Neural progenitor cell (in vitro differentiated cells): ENCODE data around the gene SLX4. TPM values are rescaled to one million over a fixed set of nuclear protein-coding genes. Genes with fewer than 3 reads are reported as not detected.

Experiments used
- DNase-seq: peaks from one replicate; pipeline ENCODE4 v3.0.0-alpha.2; 2016; ENCODE audit warnings: low spot score
- H2AFZ ChIP-seq: fragments of 200-600 bp; sonication (generic); replicated peaks from 2 replicates; pipeline ENCODE4 v1.6.1; 2016; ENCODE audit warnings: antibody characterized with exemption
- H3F3A ChIP-seq: fragments of 200-600 bp; sonication (generic); 2 replicates; pipeline ENCODE4 v1.6.1; 2016; ENCODE audit warnings: antibody characterized with exemption, low read depth
- H3K27ac ChIP-seq: fragments of 200-600 bp; sonication (generic); 2 replicates; pipeline ENCODE4 v1.5.1; 2016; ENCODE audit warnings: mild to moderate bottlenecking
- H3K27me3 ChIP-seq: fragments of 200-600 bp; sonication (generic); 2 replicates; pipeline ENCODE4 v1.6.1; 2016; ENCODE audit warnings: mild to moderate bottlenecking, moderate library complexity
- H3K36me3 ChIP-seq: fragments of 200-600 bp; sonication (generic); 2 replicates; pipeline ENCODE4 v1.5.1; 2016
- H3K4me1 ChIP-seq: fragments of 200-600 bp; sonication (generic); 2 replicates; pipeline ENCODE4 v1.6.1; 2016; ENCODE audit warnings: mixed run types
- H3K4me2 ChIP-seq: fragments of 200-600 bp; sonication (generic); 2 replicates; pipeline ENCODE4 v1.6.1; 2016
- H3K4me3 ChIP-seq: fragments of 200-600 bp; sonication (generic); 2 replicates; pipeline ENCODE4 v1.5.1; 2016
- H3K79me2 ChIP-seq: fragments of 200-600 bp; sonication (generic); 2 replicates; pipeline ENCODE4 v1.6.1; 2016; ENCODE audit warnings: low read depth
- H3K9ac ChIP-seq: fragments of 200-600 bp; sonication (generic); 2 replicates; pipeline ENCODE4 v1.6.1; 2016
- H3K9me3 ChIP-seq: fragments of 200-600 bp; sonication (generic); 2 replicates; pipeline ENCODE4 v1.5.1; 2016; ENCODE audit warnings: low read depth
- H4K20me1 ChIP-seq: fragments of 200-600 bp; sonication (generic); 2 replicates; pipeline ENCODE4 v1.6.1; 2016; ENCODE audit warnings: low read depth
- H3K27ac Mint-ChIP-seq: 3 replicates; pipeline ENCODE4 v1.8.0; 2021; ENCODE audit warnings: mixed read lengths
- H3K27me3 Mint-ChIP-seq: 2 replicates; pipeline ENCODE4 v1.8.0; 2022; ENCODE audit warnings: low read depth, mild to moderate bottlenecking, inconsistent platforms, moderate library complexity, mixed read lengths; ENCODE audit not compliant: insufficient read depth
- H3K36me3 Mint-ChIP-seq: 3 replicates; pipeline ENCODE4 v1.8.0; 2021; ENCODE audit warnings: mixed read lengths
- H3K4me1 Mint-ChIP-seq: 3 replicates; pipeline ENCODE4 v1.8.0; 2021; ENCODE audit warnings: mixed read lengths
- H3K4me3 Mint-ChIP-seq: 3 replicates; pipeline ENCODE4 v1.8.0; 2021; ENCODE audit warnings: mild to moderate bottlenecking, moderate library complexity, mixed read lengths
- H3K9me3 Mint-ChIP-seq: 3 replicates; pipeline ENCODE4 v1.8.0; 2020; ENCODE audit warnings: mixed read lengths
- CTCF ChIP-seq: fragments of 200-600 bp; sonication (generic); IDR thresholded peaks from 2 replicates; pipeline ENCODE4 v1.5.1; 2017; ENCODE audit warnings: antibody characterized with exemption, mild to moderate bottlenecking
- EZH2 ChIP-seq: fragments of 200-600 bp; sonication (generic); IDR thresholded peaks from 2 replicates; pipeline ENCODE4 v1.6.1; 2017; ENCODE audit warnings: antibody characterized with exemption, mild to moderate bottlenecking, moderate library complexity
- EZH2phosphoT487 ChIP-seq: fragments of 200-600 bp; sonication (generic); IDR thresholded peaks from 2 replicates; pipeline ENCODE4 v1.6.1; 2017; ENCODE audit warnings: antibody characterized with exemption
- total RNA-seq: library from RNA; depleted of rRNA; stranded (reverse); fragments of >200 nt; gene quantifications from 2 replicates; pipeline ENCODE4 v1.2.3, GENCODE V29; 2015; ENCODE audit warnings: low replicate concordance

Gene SLX4
- total RNA-seq, 1 donor from 2014 or later: 7.7 TPM

- Histone ChIP-seq H3K9me3 (no peaks in the 10 kb centered on the region), H3K27me3 (no peaks in the 10 kb centered on the region), H3K4me2 (no peak overlapping the region), H2AFZ (no peak overlapping the region), H3K36me3 (no peaks in the 10 kb centered on the region), H3K79me2 (no peaks in the 10 kb centered on the region), H4K20me1 (no peaks in the 10 kb centered on the region), H3K27ac (no peak overlapping the region), H3K9ac (no peak overlapping the region), H3F3A (no peaks in the 10 kb centered on the region), H3K4me1 (no peaks in the 10 kb centered on the region), H3K4me3 (no peak overlapping the region)
- H3K36me3 Mint-ChIP-seq: peaks cover 16% of the 10 kb centered on the region
- no peaks in the 10 kb centered on the region for H3K4me1 Mint-ChIP-seq
- DNase-seq: no peak
- H3K27ac Mint-ChIP-seq: no peak overlapping the region
- H3K27me3 Mint-ChIP-seq: no peaks in the 10 kb centered on the region
- H3K9me3 Mint-ChIP-seq: no peaks in the 10 kb centered on the region
- no peak for TF ChIP-seq CTCF
- TF ChIP-seq EZH2: no peak
- no peak for TF ChIP-seq EZH2phosphoT487
- no peak overlapping the region for H3K4me3 Mint-ChIP-seq
Observed at GRCh38 chr16:3589441-3589921, 21.9 kb downstream of the SLX4 start.

GRCh38 chr16:3589001-3589400, 22.4 kb downstream of the SLX4 start:
- no peaks in the 10 kb centered on the region for H3K27me3 Mint-ChIP-seq
- Histone ChIP-seq H3K4me1 (no peaks in the 10 kb centered on the region), H3K36me3 (no peaks in the 10 kb centered on the region), H3K79me2 (no peaks in the 10 kb centered on the region), H3K4me2 (no peak overlapping the region), H3K9ac (no peak overlapping the region), H3K4me3 (no peak overlapping the region), H2AFZ (no peak overlapping the region), H3F3A (no peaks in the 10 kb centered on the region), H3K27ac (no peak overlapping the region), H4K20me1 (no peaks in the 10 kb centered on the region), H3K9me3 (no peaks in the 10 kb centered on the region), H3K27me3 (no peaks in the 10 kb centered on the region)
- no peak overlapping the region for H3K27ac Mint-ChIP-seq
- no peak for DNase-seq
- H3K4me3 Mint-ChIP-seq: no peak overlapping the region
- no peaks in the 10 kb centered on the region for H3K4me1 Mint-ChIP-seq
- H3K36me3 Mint-ChIP-seq: peaks cover 12% of the 10 kb centered on the region
- TF ChIP-seq EZH2phosphoT487 (no peak), EZH2 (no peak), CTCF (no peak)
- no peaks in the 10 kb centered on the region for H3K9me3 Mint-ChIP-seq

GRCh38 chr16:3587547-3588110, 23.8 kb downstream of the SLX4 start:
- no peaks in the 10 kb centered on the region for H3K27me3 ChIP-seq
- H3K27me3 Mint-ChIP-seq: no peaks in the 10 kb centered on the region
- H2AFZ ChIP-seq: no peak overlapping the region
- no peaks in the 10 kb centered on the region for H3F3A ChIP-seq
- no peaks in the 10 kb centered on the region for H3K9me3 Mint-ChIP-seq
- DNase-seq: no peak
- no peaks in the 10 kb centered on the region for H3K4me1 ChIP-seq
- no peak overlapping the region for H3K27ac Mint-ChIP-seq
- no peaks in the 10 kb centered on the region for H3K79me2 ChIP-seq
- TF ChIP-seq EZH2: no peak
- TF ChIP-seq CTCF: no peak
- no peak for TF ChIP-seq EZH2phosphoT487
- peaks cover 12% of the 10 kb centered on the region for H3K36me3 Mint-ChIP-seq
- H3K36me3 ChIP-seq: no peaks in the 10 kb centered on the region
- no peak overlapping the region for H3K27ac ChIP-seq
- H3K4me3 ChIP-seq: no peak overlapping the region
- H3K9ac ChIP-seq: no peak overlapping the region
- no peaks in the 10 kb centered on the region for H4K20me1 ChIP-seq
- no peak overlapping the region for H3K4me3 Mint-ChIP-seq
- H3K9me3 ChIP-seq: no peaks in the 10 kb centered on the region
- no peaks in the 10 kb centered on the region for H3K4me1 Mint-ChIP-seq
- H3K4me2 ChIP-seq: no peak overlapping the region
